Neural cell (in vitro differentiated cells): Measurements from ENCODE around the gene REV3L. TPM values are rescaled to one million over a fixed set of nuclear protein-coding genes. Genes with fewer than 3 reads are reported as not detected.

ENCODE experiments used
- H2AFZ ChIP-seq: fragments of 200-600, 300-800 bp; sonication (generic), shearing (Covaris generic); 2 replicates; pipeline ENCODE4 v1.6.0; 2014; ENCODE audit warnings: low read depth, mild to moderate bottlenecking, antibody characterized with exemption, low read length, moderate library complexity
- H3F3A ChIP-seq: fragments of 200-600 bp; shearing (Covaris generic); 2 replicates; pipeline ENCODE4 v1.6.1; 2016; ENCODE audit warnings: mild to moderate bottlenecking, moderate library complexity, mixed read lengths, antibody characterized with exemption, low read length; ENCODE audit not compliant: insufficient read depth, poor library complexity, severe bottlenecking
- H3K27ac ChIP-seq: fragments of 200-600, 300-800 bp; sonication (generic), shearing (Covaris generic); 2 replicates; pipeline ENCODE4 v1.5.1; 2014; ENCODE audit warnings: mild to moderate bottlenecking, low read length, moderate library complexity
- H3K27me3 ChIP-seq: fragments of 300-800, 200-600 bp; sonication (generic), shearing (Covaris generic); 2 replicates; pipeline ENCODE4 v1.6.0; 2014; ENCODE audit warnings: mild to moderate bottlenecking, low read depth, low read length, moderate library complexity; ENCODE audit not compliant: insufficient read depth
- H3K36me3 ChIP-seq: fragments of 300-800, 200-600 bp; sonication (generic), shearing (Covaris generic); 2 replicates; pipeline ENCODE4 v1.5.1; 2014; ENCODE audit warnings: mild to moderate bottlenecking, antibody characterized with exemption, low read length, moderate library complexity; ENCODE audit not compliant: insufficient read depth
- H3K4me2 ChIP-seq: fragments of 300-800, 200-600 bp; sonication (generic), shearing (Covaris generic); 2 replicates; pipeline ENCODE4 v1.6.0; 2014; ENCODE audit warnings: mild to moderate bottlenecking, low read length
- H3K4me3 ChIP-seq: fragments of 300-800, 200-600 bp; sonication (generic), shearing (Covaris generic); 2 replicates; pipeline ENCODE4 v1.5.1; 2014; ENCODE audit warnings: mild to moderate bottlenecking, low read length, moderate library complexity
- H3K79me2 ChIP-seq: fragments of 200-600 bp; shearing (Covaris generic); replicated peaks from 2 replicates; pipeline ENCODE4 v1.6.0; 2014; ENCODE audit warnings: mild to moderate bottlenecking, low read length, moderate library complexity; ENCODE audit not compliant: insufficient read depth
- H3K9ac ChIP-seq: fragments of 300-800, 200-600 bp; sonication (generic), shearing (Covaris generic); 2 replicates; pipeline ENCODE4 v1.6.1; 2016; ENCODE audit warnings: mild to moderate bottlenecking, low read length, mixed read lengths
- H3K9me2 ChIP-seq: fragments of 200-600 bp; shearing (Covaris generic); 2 replicates; pipeline ENCODE4 v1.6.1; 2016; ENCODE audit warnings: mild to moderate bottlenecking, low read length, mixed read lengths; ENCODE audit not compliant: insufficient read depth
- H3K9me3 ChIP-seq: fragments of 200-600, 300-800 bp; sonication (generic), shearing (Covaris generic); 2 replicates; pipeline ENCODE4 v1.6.1; 2016; ENCODE audit warnings: mild to moderate bottlenecking, mixed run types, low read length, moderate library complexity, mixed read lengths
- H4K20me1 ChIP-seq: fragments of 200-600 bp; shearing (Covaris generic); 2 replicates; pipeline ENCODE4 v1.6.1; 2016; ENCODE audit warnings: mild to moderate bottlenecking, mixed run types; ENCODE audit not compliant: insufficient read depth
- EP300 ChIP-seq: fragments of 450-650 bp; conservative IDR thresholded peaks from 2 replicates; pipeline ENCODE4 v1.6.1; 2014; ENCODE audit warnings: antibody characterized with exemption, mild to moderate bottlenecking, moderate library complexity; ENCODE audit not compliant: poor library complexity, severe bottlenecking
- EZH2 ChIP-seq: fragments of 200-600, 300-800 bp; shearing (Covaris generic), sonication (generic); IDR thresholded peaks from 2 replicates; pipeline ENCODE4 v1.6.1; 2014; ENCODE audit warnings: antibody characterized with exemption, low read length, borderline replicate concordance, mild to moderate bottlenecking; ENCODE audit not compliant: insufficient read depth, poor library complexity, severe bottlenecking
- MXI1 ChIP-seq: fragments of 450-650 bp; conservative IDR thresholded peaks from 2 replicates; pipeline ENCODE4 v1.6.1; 2014; ENCODE audit warnings: antibody characterized with exemption, mild to moderate bottlenecking; ENCODE audit not compliant: poor library complexity, severe bottlenecking
- POLR2AphosphoS5 ChIP-seq: IDR thresholded peaks from 2 replicates; pipeline ENCODE4 v1.6.1; 2012
- RAD21 ChIP-seq: fragments of 450-650 bp; conservative IDR thresholded peaks from 2 replicates; pipeline ENCODE4 v1.6.1; 2014; ENCODE audit warnings: antibody characterized with exemption, mild to moderate bottlenecking, moderate library complexity
- SMC3 ChIP-seq: fragments of 450-650 bp; conservative IDR thresholded peaks from 2 replicates; pipeline ENCODE4 v1.6.1; 2014; ENCODE audit warnings: antibody characterized with exemption, mild to moderate bottlenecking, moderate library complexity; ENCODE audit not compliant: poor library complexity
- TAF1 ChIP-seq: IDR thresholded peaks from 2 replicates; pipeline ENCODE4 v1.6.1; 2012; ENCODE audit warnings: low read depth
- polyA plus RNA-seq: library from polyadenylated mRNA; depleted of rRNA; stranded (reverse); fragments of >200 nt; gene quantifications from 2 replicates; pipeline ENCODE4 v1.2.3, GENCODE V29; 2014
- TF ChIP-seq, protein P1 (sequence below): IDR thresholded peaks from 2 replicates; pipeline ENCODE4 v1.6.1; 2012; ENCODE audit warnings: borderline replicate concordance
- TF ChIP-seq, protein P2 (sequence below): fragments of 450-650 bp; IDR thresholded peaks from 2 replicates; pipeline ENCODE4 v1.5.1; 2014; ENCODE audit warnings: antibody characterized with exemption, mild to moderate bottlenecking, moderate library complexity; ENCODE audit not compliant: poor library complexity, severe bottlenecking

REV3L gene
- polyA plus RNA-seq, 1 donor from 2014 or later, result 60.2 TPM

DNA sequence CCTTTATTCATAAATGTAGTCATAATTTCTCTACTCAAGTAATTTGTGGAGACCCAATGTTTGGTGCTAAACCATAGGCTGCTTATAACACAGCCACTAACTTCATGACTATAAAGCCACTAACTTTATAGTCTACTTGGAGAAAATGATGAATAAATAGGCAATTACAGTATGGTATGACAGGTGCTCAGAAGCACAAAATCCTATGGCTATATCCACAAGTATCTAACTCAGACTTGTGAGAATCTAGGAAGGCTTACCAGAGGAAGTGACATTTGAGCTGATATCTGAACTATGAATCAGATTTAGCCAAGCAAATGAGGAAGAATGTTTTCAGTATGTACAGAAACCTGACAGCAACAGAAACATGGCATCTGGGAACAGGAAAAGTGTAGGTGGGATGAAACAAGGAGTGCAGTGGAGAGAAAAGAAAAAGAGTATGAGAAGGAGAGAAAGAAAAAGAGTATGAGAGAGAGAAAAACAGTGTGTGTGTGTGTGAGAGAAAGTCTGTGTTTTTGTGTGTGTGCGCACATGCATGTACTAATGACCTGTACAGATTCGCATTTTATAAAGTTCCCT, 59.9 kb downstream of the REV3L start:
- Histone ChIP-seq H3K79me2 (peaks cover 54% of the 10 kb centered on the region), H4K20me1 (no peaks in the 10 kb centered on the region)

DNA sequence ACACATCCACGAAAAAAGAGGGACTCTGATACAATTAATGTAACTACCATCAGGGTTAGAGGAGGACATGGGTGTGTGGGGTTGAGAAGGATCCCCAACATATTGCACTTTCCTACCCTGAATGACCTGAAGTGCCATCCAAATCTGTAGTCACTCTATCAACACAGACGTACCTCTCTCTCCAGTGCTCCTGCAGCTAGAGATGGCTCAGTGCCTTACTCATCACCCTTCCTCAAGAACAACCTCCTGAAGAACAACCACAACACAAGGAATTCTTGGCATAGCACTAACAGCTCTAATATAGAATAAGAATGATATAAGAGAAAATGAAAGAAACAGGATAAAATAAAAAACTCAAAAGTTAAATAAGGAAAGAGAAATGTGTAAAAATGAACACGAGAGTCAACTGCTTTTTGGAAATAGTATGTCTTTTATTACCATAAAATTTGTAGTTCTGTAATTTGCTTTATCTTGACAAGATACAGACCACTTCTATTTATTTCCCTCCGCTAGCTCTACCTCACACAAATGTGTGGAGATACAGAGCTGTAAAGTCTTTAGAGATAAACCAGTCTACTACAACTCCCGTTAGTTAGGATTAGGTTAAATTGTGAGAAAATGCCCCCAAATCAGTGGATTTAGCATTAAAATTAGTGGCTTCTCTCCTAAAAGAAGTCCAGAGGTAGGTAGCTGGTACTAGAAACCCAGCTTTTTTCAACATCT, 63.9 kb downstream of the REV3L start:
- Histone ChIP-seq H3K79me2 (peaks cover 37% of the 10 kb centered on the region), H3K4me3 (no peak overlapping the region), H3K27me3 (no peaks in the 10 kb centered on the region), H3K27ac (no peak overlapping the region), H3K36me3 (no peaks in the 10 kb centered on the region), H4K20me1 (no peaks in the 10 kb centered on the region), H2AFZ (no peak overlapping the region), H3K9me2 (no peaks in the 10 kb centered on the region), H3K9me3 (no peaks in the 10 kb centered on the region), H3F3A (peaks cover 3% of the 10 kb centered on the region), H3K9ac (no peak overlapping the region), H3K4me2 (no peak overlapping the region)
- TF ChIP-seq, protein P1, sequence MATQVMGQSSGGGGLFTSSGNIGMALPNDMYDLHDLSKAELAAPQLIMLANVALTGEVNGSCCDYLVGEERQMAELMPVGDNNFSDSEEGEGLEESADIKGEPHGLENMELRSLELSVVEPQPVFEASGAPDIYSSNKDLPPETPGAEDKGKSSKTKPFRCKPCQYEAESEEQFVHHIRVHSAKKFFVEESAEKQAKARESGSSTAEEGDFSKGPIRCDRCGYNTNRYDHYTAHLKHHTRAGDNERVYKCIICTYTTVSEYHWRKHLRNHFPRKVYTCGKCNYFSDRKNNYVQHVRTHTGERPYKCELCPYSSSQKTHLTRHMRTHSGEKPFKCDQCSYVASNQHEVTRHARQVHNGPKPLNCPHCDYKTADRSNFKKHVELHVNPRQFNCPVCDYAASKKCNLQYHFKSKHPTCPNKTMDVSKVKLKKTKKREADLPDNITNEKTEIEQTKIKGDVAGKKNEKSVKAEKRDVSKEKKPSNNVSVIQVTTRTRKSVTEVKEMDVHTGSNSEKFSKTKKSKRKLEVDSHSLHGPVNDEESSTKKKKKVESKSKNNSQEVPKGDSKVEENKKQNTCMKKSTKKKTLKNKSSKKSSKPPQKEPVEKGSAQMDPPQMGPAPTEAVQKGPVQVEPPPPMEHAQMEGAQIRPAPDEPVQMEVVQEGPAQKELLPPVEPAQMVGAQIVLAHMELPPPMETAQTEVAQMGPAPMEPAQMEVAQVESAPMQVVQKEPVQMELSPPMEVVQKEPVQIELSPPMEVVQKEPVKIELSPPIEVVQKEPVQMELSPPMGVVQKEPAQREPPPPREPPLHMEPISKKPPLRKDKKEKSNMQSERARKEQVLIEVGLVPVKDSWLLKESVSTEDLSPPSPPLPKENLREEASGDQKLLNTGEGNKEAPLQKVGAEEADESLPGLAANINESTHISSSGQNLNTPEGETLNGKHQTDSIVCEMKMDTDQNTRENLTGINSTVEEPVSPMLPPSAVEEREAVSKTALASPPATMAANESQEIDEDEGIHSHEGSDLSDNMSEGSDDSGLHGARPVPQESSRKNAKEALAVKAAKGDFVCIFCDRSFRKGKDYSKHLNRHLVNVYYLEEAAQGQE, result no peak
- TF ChIP-seq TAF1 (no peak), SMC3 (no peak), RAD21 (no peak), MXI1 (no peak), EP300 (no peak), POLR2AphosphoS5 (no peak), EZH2 (no peak)
- TF ChIP-seq, protein P2, sequence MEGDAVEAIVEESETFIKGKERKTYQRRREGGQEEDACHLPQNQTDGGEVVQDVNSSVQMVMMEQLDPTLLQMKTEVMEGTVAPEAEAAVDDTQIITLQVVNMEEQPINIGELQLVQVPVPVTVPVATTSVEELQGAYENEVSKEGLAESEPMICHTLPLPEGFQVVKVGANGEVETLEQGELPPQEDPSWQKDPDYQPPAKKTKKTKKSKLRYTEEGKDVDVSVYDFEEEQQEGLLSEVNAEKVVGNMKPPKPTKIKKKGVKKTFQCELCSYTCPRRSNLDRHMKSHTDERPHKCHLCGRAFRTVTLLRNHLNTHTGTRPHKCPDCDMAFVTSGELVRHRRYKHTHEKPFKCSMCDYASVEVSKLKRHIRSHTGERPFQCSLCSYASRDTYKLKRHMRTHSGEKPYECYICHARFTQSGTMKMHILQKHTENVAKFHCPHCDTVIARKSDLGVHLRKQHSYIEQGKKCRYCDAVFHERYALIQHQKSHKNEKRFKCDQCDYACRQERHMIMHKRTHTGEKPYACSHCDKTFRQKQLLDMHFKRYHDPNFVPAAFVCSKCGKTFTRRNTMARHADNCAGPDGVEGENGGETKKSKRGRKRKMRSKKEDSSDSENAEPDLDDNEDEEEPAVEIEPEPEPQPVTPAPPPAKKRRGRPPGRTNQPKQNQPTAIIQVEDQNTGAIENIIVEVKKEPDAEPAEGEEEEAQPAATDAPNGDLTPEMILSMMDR, result no peak

More for the DNA sequence above, 59.9 kb downstream of the REV3L start:
- H2AFZ ChIP-seq, result no peak overlapping the region
- no peaks in the 10 kb centered on the region for H3K9me2 ChIP-seq
- H3K4me3 ChIP-seq, result no peak overlapping the region
- TF ChIP-seq EP300 (no peak), EZH2 (no peak), MXI1 (no peak), TAF1 (no peak), RAD21 (no peak), POLR2AphosphoS5 (no peak), SMC3 (no peak)
- TF ChIP-seq, protein P2, result no peak
- TF ChIP-seq, protein P1, result no peak
- H3F3A ChIP-seq, result peaks cover 3% of the 10 kb centered on the region
- no peaks in the 10 kb centered on the region for H3K27me3 ChIP-seq
- H3K27ac ChIP-seq, result no peak overlapping the region
- H3K4me2 ChIP-seq, result no peak overlapping the region
- H3K9ac ChIP-seq, result no peak overlapping the region
- H3K36me3 ChIP-seq, result no peaks in the 10 kb centered on the region
- H3K9me3 ChIP-seq, result no peaks in the 10 kb centered on the region
